ENCODE results near the gene PSMA3.
A peak's percentile ranks its signal among the peaks of the same experiment; 100 is the strongest.

The PSMA3 gene

DNA sequence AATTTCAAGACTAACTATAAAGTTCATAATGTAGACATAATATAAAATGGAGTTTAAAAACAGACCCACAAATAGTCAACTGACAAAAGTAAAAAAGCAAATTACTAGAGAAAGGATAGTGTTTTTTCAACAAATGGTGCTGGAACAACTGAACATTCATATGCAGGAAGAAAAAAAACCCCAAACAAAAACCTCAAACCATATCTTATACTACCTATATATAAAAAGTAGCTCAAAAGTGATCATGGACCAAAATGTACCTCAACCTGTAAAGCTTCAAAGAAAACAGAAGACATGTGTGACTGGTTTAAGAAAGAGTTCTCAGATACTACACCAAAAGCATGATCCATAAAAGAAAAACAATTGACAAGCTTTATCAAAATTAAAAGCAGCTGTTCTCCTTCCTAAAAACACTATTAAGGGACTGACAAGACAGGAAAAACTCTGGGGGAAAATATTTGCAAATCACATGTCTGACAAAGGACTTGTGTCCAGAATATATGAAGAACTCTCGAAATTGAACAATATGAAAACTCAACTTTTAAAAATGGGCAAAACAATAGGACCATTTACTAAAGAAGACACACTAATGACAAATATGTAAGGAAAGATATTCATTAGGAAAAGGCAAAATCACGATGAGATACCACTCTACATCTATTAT lies 31.0 kb downstream of the PSMA3 start:
- no peaks in the 10 kb centered on the region for H3K27me3 ChIP-seq (ENCODE audit: control insufficient read depth, insufficient read depth, low read length)
- H3K9me3 ChIP-seq (ENCODE audit: control insufficient read depth, low read length), result no peaks in the 10 kb centered on the region
- no peak overlapping the region for H3K4me3 ChIP-seq (ENCODE audit: low read length)
- H3K9ac ChIP-seq (ENCODE audit: low read length), result no peak overlapping the region
- no peaks in the 10 kb centered on the region for H3K4me1 ChIP-seq (ENCODE audit: control insufficient read depth, insufficient read depth, low read length)
- H3K36me3 ChIP-seq (ENCODE audit: control insufficient read depth, insufficient read depth, low read length), result no peaks in the 10 kb centered on the region

- Histone ChIP-seq H3K36me3 (ENCODE audit: control insufficient read depth, insufficient read depth, low read length) (no peaks in the 10 kb centered on the region), H3K4me1 (ENCODE audit: control insufficient read depth, insufficient read depth, low read length) (peaks cover 3% of the 10 kb centered on the region), H3K9ac (ENCODE audit: low read length) (no peak overlapping the region), H3K4me3 (ENCODE audit: low read length) (no peak overlapping the region), H3K9me3 (ENCODE audit: control insufficient read depth, low read length) (no peaks in the 10 kb centered on the region), H3K27me3 (ENCODE audit: control insufficient read depth, insufficient read depth, low read length) (no peaks in the 10 kb centered on the region)
Measured at GRCh38 chr14:58276208-58276607, 31.6 kb downstream of the PSMA3 start.

- Histone ChIP-seq H3K36me3 (ENCODE audit: control insufficient read depth, insufficient read depth, low read length) (no peaks in the 10 kb centered on the region), H3K4me3 (ENCODE audit: low read length) (no peak overlapping the region), H3K9me3 (ENCODE audit: control insufficient read depth, low read length) (no peaks in the 10 kb centered on the region), H3K9ac (ENCODE audit: low read length) (no peak overlapping the region), H3K4me1 (ENCODE audit: control insufficient read depth, insufficient read depth, low read length) (peaks cover 12% of the 10 kb centered on the region), H3K27me3 (ENCODE audit: control insufficient read depth, insufficient read depth, low read length) (no peaks in the 10 kb centered on the region)
Measured at GRCh38 chr14:58278177-58278576, 33.5 kb downstream of the PSMA3 start.

GRCh38 chr14:58280954-58281787 lies 36.5 kb downstream of the PSMA3 start:
- Histone ChIP-seq H3K9me3 (ENCODE audit: control insufficient read depth, low read length) (no peaks in the 10 kb centered on the region), H3K4me1 (ENCODE audit: control insufficient read depth, insufficient read depth, low read length) (peaks cover 12% of the 10 kb centered on the region), H3K9ac (ENCODE audit: low read length) (peak overlapping the region; percentile 19), H3K36me3 (ENCODE audit: control insufficient read depth, insufficient read depth, low read length) (peaks cover 9% of the 10 kb centered on the region), H3K4me3 (ENCODE audit: low read length) (no peak overlapping the region), H3K27me3 (ENCODE audit: control insufficient read depth, insufficient read depth, low read length) (no peaks in the 10 kb centered on the region)

DNA sequence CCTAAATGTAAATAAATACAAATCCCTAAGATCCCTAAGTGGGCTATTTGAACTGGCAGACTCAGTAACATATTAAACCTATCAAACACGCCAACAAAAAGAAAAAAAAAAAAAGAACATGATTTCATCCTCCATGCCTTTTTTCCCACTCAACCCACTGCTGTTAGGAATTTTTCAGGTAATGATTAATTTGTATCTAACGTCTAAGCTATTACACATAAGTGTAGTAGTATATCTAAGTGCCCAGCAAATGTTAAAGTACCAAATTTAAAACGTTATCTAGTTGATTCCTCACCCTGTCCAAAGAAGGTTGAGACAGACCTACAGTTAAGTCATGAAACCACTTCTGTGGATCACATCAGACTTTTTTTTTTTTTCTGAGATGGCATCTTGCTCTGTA lies 37.3 kb downstream of the PSMA3 start:
- H3K4me3 ChIP-seq (ENCODE audit: low read length), result no peak overlapping the region

DNA sequence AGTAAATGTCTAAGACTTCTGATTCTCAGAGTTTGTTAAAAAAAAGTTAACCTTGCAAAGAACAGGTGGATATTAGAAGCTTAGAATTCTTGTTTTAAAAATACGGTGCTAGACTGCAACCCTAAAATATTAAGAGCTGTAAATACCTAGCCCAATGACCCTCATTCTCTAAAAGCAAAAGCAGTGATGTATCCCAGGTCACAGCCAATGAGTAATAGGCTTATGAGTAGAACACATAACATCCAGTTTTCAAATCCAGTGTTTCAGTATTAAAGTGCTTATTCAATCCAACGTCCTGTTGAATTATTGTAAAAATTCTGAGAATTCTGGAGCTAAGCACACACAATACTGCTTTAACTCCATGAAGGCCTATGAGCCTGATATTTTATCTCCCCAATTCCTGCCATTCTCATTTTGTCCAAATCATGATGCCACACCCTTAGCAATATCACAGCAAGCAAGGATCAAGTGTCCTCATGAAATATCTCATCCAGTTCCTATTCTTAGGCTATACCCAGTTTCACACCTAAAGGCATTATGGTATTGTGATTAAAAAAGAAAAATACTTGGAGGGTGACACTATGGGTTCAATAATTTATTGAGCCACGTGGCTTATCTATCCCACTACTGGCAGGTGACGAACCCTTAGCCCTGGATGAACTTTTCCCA lies 38.4 kb downstream of the PSMA3 start:
- H3K9ac ChIP-seq (ENCODE audit: low read length), result no peak overlapping the region
- peaks cover 9% of the 10 kb centered on the region for H3K36me3 ChIP-seq (ENCODE audit: control insufficient read depth, insufficient read depth, low read length)
- peaks cover 12% of the 10 kb centered on the region for H3K4me1 ChIP-seq (ENCODE audit: control insufficient read depth, insufficient read depth, low read length)

More for the DNA sequence above, 37.3 kb downstream of the PSMA3 start:
- no peaks in the 10 kb centered on the region for H3K9me3 ChIP-seq (ENCODE audit: control insufficient read depth, low read length)
- no peaks in the 10 kb centered on the region for H3K27me3 ChIP-seq (ENCODE audit: control insufficient read depth, insufficient read depth, low read length)
- peaks cover 12% of the 10 kb centered on the region for H3K4me1 ChIP-seq (ENCODE audit: control insufficient read depth, insufficient read depth, low read length)
- peaks cover 9% of the 10 kb centered on the region for H3K36me3 ChIP-seq (ENCODE audit: control insufficient read depth, insufficient read depth, low read length)
- no peak overlapping the region for H3K9ac ChIP-seq (ENCODE audit: low read length)

DNA sequence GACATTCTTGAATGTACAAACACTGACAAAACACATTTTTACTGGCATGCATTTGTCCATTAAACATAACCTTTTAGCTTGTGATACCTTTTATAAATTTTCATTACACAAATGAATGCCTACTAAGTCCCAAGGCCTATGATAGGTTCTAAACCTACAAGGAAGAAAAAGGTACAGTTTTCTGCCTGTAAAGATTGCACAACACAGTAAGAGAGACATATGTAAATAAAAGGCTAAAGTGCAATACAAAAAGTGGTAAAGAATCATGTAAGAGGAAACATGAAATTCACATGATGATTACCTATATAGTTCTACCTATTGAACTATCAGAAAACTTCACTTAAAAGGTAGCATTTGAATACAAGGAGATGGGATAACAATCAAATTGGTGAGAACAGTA lies 39.1 kb downstream of the PSMA3 start:
- Histone ChIP-seq H3K4me3 (ENCODE audit: low read length) (no peak overlapping the region), H3K27me3 (ENCODE audit: control insufficient read depth, insufficient read depth, low read length) (no peaks in the 10 kb centered on the region), H3K9me3 (ENCODE audit: control insufficient read depth, low read length) (no peaks in the 10 kb centered on the region), H3K9ac (ENCODE audit: low read length) (no peak overlapping the region), H3K4me1 (ENCODE audit: control insufficient read depth, insufficient read depth, low read length) (peaks cover 12% of the 10 kb centered on the region), H3K36me3 (ENCODE audit: control insufficient read depth, insufficient read depth, low read length) (peaks cover 9% of the 10 kb centered on the region)

More for the DNA sequence above, 38.4 kb downstream of the PSMA3 start:
- Histone ChIP-seq H3K9me3 (ENCODE audit: control insufficient read depth, low read length) (no peaks in the 10 kb centered on the region), H3K4me3 (ENCODE audit: low read length) (no peak overlapping the region), H3K27me3 (ENCODE audit: control insufficient read depth, insufficient read depth, low read length) (no peaks in the 10 kb centered on the region)

DNA sequence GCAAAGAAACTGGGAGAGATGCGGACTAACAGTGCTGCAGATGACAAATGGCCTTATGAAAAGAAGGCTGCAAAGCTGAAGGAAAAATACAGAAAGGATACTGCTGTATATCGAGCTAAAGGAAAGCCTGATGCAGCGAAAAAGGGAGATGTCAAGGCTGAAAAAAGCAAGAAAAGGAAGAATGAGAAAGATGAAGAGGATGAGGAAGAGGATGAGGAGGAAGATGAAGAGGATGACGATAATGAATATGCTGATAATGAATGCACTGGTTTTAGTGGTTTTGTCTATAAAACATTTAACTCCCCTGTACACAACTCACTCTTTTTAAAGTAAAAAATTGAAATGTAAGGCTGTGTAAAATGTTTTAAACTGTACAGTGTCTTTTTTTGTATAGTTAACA lies 40.5 kb downstream of the PSMA3 start:
- Histone ChIP-seq H3K36me3 (ENCODE audit: control insufficient read depth, insufficient read depth, low read length) (peaks cover 9% of the 10 kb centered on the region), H3K9ac (ENCODE audit: low read length) (no peak overlapping the region), H3K4me3 (ENCODE audit: low read length) (no peak overlapping the region), H3K4me1 (ENCODE audit: control insufficient read depth, insufficient read depth, low read length) (peaks cover 12% of the 10 kb centered on the region), H3K27me3 (ENCODE audit: control insufficient read depth, insufficient read depth, low read length) (no peaks in the 10 kb centered on the region), H3K9me3 (ENCODE audit: control insufficient read depth, low read length) (no peaks in the 10 kb centered on the region)

GRCh38 chr14:58287607-58288042 lies 43.0 kb downstream of the PSMA3 start:
- no peaks in the 10 kb centered on the region for H3K4me1 ChIP-seq (ENCODE audit: control insufficient read depth, insufficient read depth, low read length)
- peaks cover 9% of the 10 kb centered on the region for H3K36me3 ChIP-seq (ENCODE audit: control insufficient read depth, insufficient read depth, low read length)
- H3K4me3 ChIP-seq (ENCODE audit: low read length), result no peak overlapping the region
- no peaks in the 10 kb centered on the region for H3K27me3 ChIP-seq (ENCODE audit: control insufficient read depth, insufficient read depth, low read length)
- H3K9ac ChIP-seq (ENCODE audit: low read length), result no peak overlapping the region
- no peaks in the 10 kb centered on the region for H3K9me3 ChIP-seq (ENCODE audit: control insufficient read depth, low read length)

- no peaks in the 10 kb centered on the region for H3K4me1 ChIP-seq (ENCODE audit: control insufficient read depth, insufficient read depth, low read length)
- no peaks in the 10 kb centered on the region for H3K9me3 ChIP-seq (ENCODE audit: control insufficient read depth, low read length)
- peaks cover 9% of the 10 kb centered on the region for H3K36me3 ChIP-seq (ENCODE audit: control insufficient read depth, insufficient read depth, low read length)
- no peak overlapping the region for H3K4me3 ChIP-seq (ENCODE audit: low read length)
- H3K9ac ChIP-seq (ENCODE audit: low read length), result no peak overlapping the region
- no peaks in the 10 kb centered on the region for H3K27me3 ChIP-seq (ENCODE audit: control insufficient read depth, insufficient read depth, low read length)
Measured at GRCh38 chr14:58288106-58288792, 43.6 kb downstream of the PSMA3 start.

GRCh38 chr14:58291646-58292045 lies 47.0 kb downstream of the PSMA3 start:
- no peaks in the 10 kb centered on the region for H3K36me3 ChIP-seq (ENCODE audit: control insufficient read depth, insufficient read depth, low read length)
- H3K9ac ChIP-seq (ENCODE audit: low read length), result no peak overlapping the region
- H3K4me3 ChIP-seq (ENCODE audit: low read length), result no peak overlapping the region
- no peaks in the 10 kb centered on the region for H3K9me3 ChIP-seq (ENCODE audit: control insufficient read depth, low read length)
- no peaks in the 10 kb centered on the region for H3K4me1 ChIP-seq (ENCODE audit: control insufficient read depth, insufficient read depth, low read length)
- no peaks in the 10 kb centered on the region for H3K27me3 ChIP-seq (ENCODE audit: control insufficient read depth, insufficient read depth, low read length)
